HepG2 (cell line): ENCODE results near the gene NBPF20. TPM values are rescaled to one million over a fixed set of nuclear protein-coding genes. Genes with fewer than 3 reads are reported as not detected.
A peak's percentile ranks its signal among the peaks of the same experiment; 100 is the strongest.
"Not testable (repeated sequence)": the region's sequence is repeated elsewhere in the genome, so short reads cannot be mapped to it uniquely, and the experiment has no call there.

Source experiments
- ATAC-seq: fragments of 200-7000 bp; cut with Tn5 transposase; 3 replicates; pipeline ENCODE4 v1.9.1; 2020; ENCODE audit warnings: mild to moderate bottlenecking, moderate library complexity
- BruUV-seq: library from RNA; stranded (reverse); fragments of 400-500 nt; replicated peaks from 2 replicates; lab custom pipeline; 2021; lab: Mats Ljungman, UMichigan
- CTCF ChIA-PET: fragments of 300-600 bp; formaldehyde crosslinking; extraction: SDS; loops from one replicate; lab custom pipeline; 2021; ENCODE audit warnings: low total read pairs, inconsistent platforms, low intra/inter-chr PET ratio; lab: Yijun Ruan, JAX
- POLR2A ChIA-PET: fragments of 350-600 bp; sonication (Branson Sonifier 250); formaldehyde crosslinking; loops from one replicate; lab custom pipeline; 2020; ENCODE audit warnings: antibody characterized with exemption, inconsistent platforms; lab: Yijun Ruan, JAX
- DNase-seq: peaks from one replicate; pipeline ENCODE4 v3.0.0-alpha.2; 2015; ENCODE audit warnings: low spot score
- FAIRE-seq: peaks from 3 replicates; lab custom pipeline; 2011; peaks lifted over from hg19 to GRCh38; lab: Jason Lieb, UNC
- H2AFZ ChIP-seq: one replicate; pipeline ENCODE4 v1.6.1; 2011; ENCODE audit warnings: low read length, inconsistent platforms
- H3K27ac ChIP-seq: fragments of 300-600 bp; 3 replicates; pipeline ENCODE4 v1.8.0; 2011; ENCODE audit warnings: mixed run types, mild to moderate bottlenecking, mixed read lengths, low read length, inconsistent platforms; ENCODE audit not compliant: insufficient read depth; ENCODE audit errors: extremely low read length
- H3K27me3 ChIP-seq, 2 experiments: fragments of 200-600 bp in 1 of 2; 2 replicates in 1 of 2; 3 replicates in 1 of 2; pipeline versions ENCODE4 v1.6.0 to v1.8.0; 2011; ENCODE audit warnings: low read length in 2 of 2, mild to moderate bottlenecking in 2 of 2, moderate library complexity in 2 of 2, inconsistent platforms in 1 of 2; ENCODE audit not compliant: insufficient read depth in 2 of 2, control insufficient read depth in 1 of 2
- H3K36me3 ChIP-seq, 2 experiments: fragments of 200-600 bp in 1 of 2; replicated peaks in 1 of 2; 2 replicates in 1 of 2; 3 replicates in 1 of 2; pipeline versions ENCODE4 v1.5.1 to v1.8.0; 2011; ENCODE audit warnings: low read length in 2 of 2, inconsistent platforms in 1 of 2; ENCODE audit not compliant: insufficient read depth in 2 of 2, control insufficient read depth in 1 of 2
- H3K4me1 ChIP-seq: 2 replicates; pipeline ENCODE4 v1.5.1; 2012; ENCODE audit warnings: low read length, inconsistent platforms; ENCODE audit not compliant: insufficient read depth
- H3K4me2 ChIP-seq: 2 replicates; pipeline ENCODE4 v1.6.0; 2011; ENCODE audit warnings: low read depth, low read length, inconsistent platforms
- H3K4me3 ChIP-seq, 3 experiments: fragments of 200-600 bp in 1 of 3; sonication (generic), shearing (Covaris generic) in 1 of 3; replicated peaks in 1 of 3; 2 replicates each; pipeline ENCODE4 v1.5.1; 2011 to 2016; ENCODE audit warnings: low read length in 3 of 3, inconsistent platforms in 2 of 3, low read depth in 2 of 3, mild to moderate bottlenecking in 2 of 3, control low read depth in 1 of 3, mixed read lengths in 1 of 3; ENCODE audit not compliant: insufficient read depth in 1 of 3
- H3K79me2 ChIP-seq: one replicate; pipeline ENCODE4 v1.6.1; 2011; ENCODE audit warnings: low read length, inconsistent platforms; ENCODE audit not compliant: insufficient read depth
- H3K9ac ChIP-seq: 2 replicates; pipeline ENCODE4 v1.6.0; 2011; ENCODE audit warnings: mild to moderate bottlenecking, low read depth, low read length, inconsistent platforms; ENCODE audit not compliant: insufficient read depth
- H3K9me3 ChIP-seq: 2 replicates; pipeline ENCODE4 v1.5.1; 2012; ENCODE audit warnings: mild to moderate bottlenecking, low read length
- H4K20me1 ChIP-seq: 2 replicates; pipeline ENCODE4 v1.6.0; 2011; ENCODE audit warnings: inconsistent platforms, mild to moderate bottlenecking, low read length, moderate library complexity; ENCODE audit not compliant: insufficient read depth
- GFI1 ChIP-seq: sonication (generic); formaldehyde crosslinking; IDR thresholded peaks from 2 replicates; pipeline ENCODE4 v1.5.0; 2020; ENCODE audit warnings: missing genetic modification reagents, mild to moderate bottlenecking, borderline replicate concordance
- MTA1 ChIP-seq: sonication (generic); formaldehyde crosslinking; IDR thresholded peaks from 2 replicates; pipeline ENCODE4 v1.4.0; 2020; ENCODE audit warnings: missing genetic modification reagents, mild to moderate bottlenecking, borderline replicate concordance
- PHF21A ChIP-seq: sonication (generic); formaldehyde crosslinking; IDR thresholded peaks from 2 replicates; pipeline ENCODE4 v1.5.0; 2020; ENCODE audit warnings: mild to moderate bottlenecking, missing genetic modification reagents
- ZFP90 ChIP-seq: sonication (generic); formaldehyde crosslinking; IDR thresholded peaks from 2 replicates; pipeline ENCODE4 v1.8.0; 2022; ENCODE audit warnings: missing genetic modification reagents, mild to moderate bottlenecking, inconsistent platforms, borderline replicate concordance
- ZNF441 ChIP-seq: sonication (generic); formaldehyde crosslinking; IDR thresholded peaks from 2 replicates; pipeline ENCODE4 v1.7.0; 2021; ENCODE audit warnings: missing genetic modification reagents, borderline replicate concordance
- ZNF501 ChIP-seq: sonication (generic); formaldehyde crosslinking; IDR thresholded peaks from 2 replicates; pipeline ENCODE4 v1.5.1; 2020; ENCODE audit warnings: mild to moderate bottlenecking, moderate library complexity, missing genetic modification reagents
- ZNF607 ChIP-seq: sonication (generic); formaldehyde crosslinking; IDR thresholded peaks from 2 replicates; pipeline ENCODE4 v1.5.1; 2020; ENCODE audit warnings: missing genetic modification reagents, mild to moderate bottlenecking, borderline replicate concordance
- whole genome bisulfite sequencing: methylation state at CpG from one replicate; pipeline ENCODE4 v1.1.6; 2017; ENCODE audit warnings: low lambda C conversion rate; 5-methylcytosine and 5-hydroxymethylcytosine counted together
- in situ Hi-C: cut with HindIII; loops from 2 replicates; pipeline ENCODE4 v1.10.0; 2017; ENCODE audit warnings: low pct_unique_long_range_greater_than_20kb; ENCODE audit not compliant: extremely low pct_ligation_motif_present
- intact Hi-C: fragments of 100-400 bp; cut with micrococcal nuclease; formaldehyde crosslinking; loops from one replicate; pipeline ENCODE4 v1.10.0; 2022; ENCODE audit not compliant: unreplicated experiment
- polyA plus RNA-seq, 8 experiments: library from polyadenylated mRNA; depleted of rRNA in 3 of 8; stranded (reverse) in 7 of 8; unstranded in 1 of 8; fragments of >200 nt; fragmentation: Illumina TruSeq in 4 of 8; extraction: Trizol in 4 of 8; gene quantifications; 2 replicates each; pipeline versions ENCODE4 v1.2.1 to v1.2.3, GENCODE V29; 2011 to 2016; ENCODE audit warnings: low read depth in 4 of 8, missing spikeins in 1 of 8, mixed read lengths in 1 of 8; ENCODE audit not compliant: insufficient read depth in 1 of 8
- total RNA-seq, 5 experiments: library from RNA; depleted of rRNA; stranded (reverse); fragments of >200 nt; fragmentation: Illumina TruSeq; extraction: Trizol; gene quantifications; 2 replicates each; pipeline ENCODE4 v1.2.3, GENCODE V29; 2016; ENCODE audit warnings: low read depth in 1 of 5
- TF ChIP-seq, protein P1 (sequence below): sonication (generic); formaldehyde crosslinking; IDR thresholded peaks from 2 replicates; pipeline ENCODE4 v1.4.0; 2020; ENCODE audit warnings: mild to moderate bottlenecking, missing genetic modification reagents
- TF ChIP-seq, protein P2 (sequence below): sonication (generic); formaldehyde crosslinking; IDR thresholded peaks from 2 replicates; pipeline ENCODE4 v1.4.0; 2020; ENCODE audit warnings: missing genetic modification reagents
- TF ChIP-seq, protein P3 (sequence below): sonication (generic); formaldehyde crosslinking; IDR thresholded peaks from 2 replicates; pipeline ENCODE4 v1.4.0; 2020; ENCODE audit warnings: missing genetic modification reagents

The NBPF20 gene
- total and polyA plus RNA-seq, 2 of the 13 experiments (the other 11 are each of a cell fraction or from before 2014, with no cell fraction given): 3.0 to 3.1 TPM

DNA sequence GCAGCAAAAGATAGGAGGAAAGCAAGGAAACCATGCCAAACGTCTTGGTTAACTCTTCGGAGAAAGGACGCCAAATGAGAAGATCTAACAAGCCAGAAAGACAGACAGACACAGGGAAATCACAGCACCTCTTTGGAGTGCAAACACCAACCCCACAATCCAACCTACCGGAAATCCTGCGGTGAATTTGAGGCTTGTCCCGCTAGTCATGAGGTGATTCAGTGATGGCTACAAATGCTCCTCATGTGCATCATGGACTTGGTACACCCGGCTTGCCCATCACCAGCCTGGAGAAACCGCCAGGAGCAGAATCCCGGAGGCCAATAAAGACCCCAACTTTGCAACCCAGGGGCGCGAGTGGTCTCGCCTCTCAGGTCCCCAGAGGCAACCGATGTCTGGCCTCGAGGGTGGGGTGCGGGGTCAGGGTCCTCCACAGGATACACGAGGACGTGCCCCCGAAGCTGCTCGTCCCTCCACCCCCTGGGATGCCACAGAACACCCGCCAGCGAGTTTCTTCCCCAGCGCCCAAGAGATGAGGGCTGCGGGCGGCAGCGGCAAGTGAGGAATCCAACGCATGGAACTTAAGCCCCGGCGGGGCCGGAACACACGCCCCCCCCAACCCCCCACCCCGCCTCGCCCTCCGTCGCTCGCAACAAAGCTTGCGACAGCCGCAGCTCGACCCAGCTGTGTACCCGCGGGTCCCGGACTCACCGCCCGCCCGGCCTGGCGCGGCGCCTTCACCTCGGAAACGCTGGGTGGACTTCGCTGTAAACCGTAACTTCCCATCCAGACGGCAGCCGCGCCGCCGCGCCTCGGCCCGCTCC is 579 bp downstream of the NBPF20 start:
- TF ChIP-seq ZNF501 (CRISPR knock-in tag): 0 out of 2 replicates have a peak, but pooled peaks have one; percentile 9
- 0 out of 2 replicates have a peak, but pooled peaks have one; percentile 23 for TF ChIP-seq PHF21A
- TF ChIP-seq, protein P1, sequence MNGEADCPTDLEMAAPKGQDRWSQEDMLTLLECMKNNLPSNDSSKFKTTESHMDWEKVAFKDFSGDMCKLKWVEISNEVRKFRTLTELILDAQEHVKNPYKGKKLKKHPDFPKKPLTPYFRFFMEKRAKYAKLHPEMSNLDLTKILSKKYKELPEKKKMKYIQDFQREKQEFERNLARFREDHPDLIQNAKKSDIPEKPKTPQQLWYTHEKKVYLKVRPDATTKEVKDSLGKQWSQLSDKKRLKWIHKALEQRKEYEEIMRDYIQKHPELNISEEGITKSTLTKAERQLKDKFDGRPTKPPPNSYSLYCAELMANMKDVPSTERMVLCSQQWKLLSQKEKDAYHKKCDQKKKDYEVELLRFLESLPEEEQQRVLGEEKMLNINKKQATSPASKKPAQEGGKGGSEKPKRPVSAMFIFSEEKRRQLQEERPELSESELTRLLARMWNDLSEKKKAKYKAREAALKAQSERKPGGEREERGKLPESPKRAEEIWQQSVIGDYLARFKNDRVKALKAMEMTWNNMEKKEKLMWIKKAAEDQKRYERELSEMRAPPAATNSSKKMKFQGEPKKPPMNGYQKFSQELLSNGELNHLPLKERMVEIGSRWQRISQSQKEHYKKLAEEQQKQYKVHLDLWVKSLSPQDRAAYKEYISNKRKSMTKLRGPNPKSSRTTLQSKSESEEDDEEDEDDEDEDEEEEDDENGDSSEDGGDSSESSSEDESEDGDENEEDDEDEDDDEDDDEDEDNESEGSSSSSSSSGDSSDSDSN (CRISPR knock-in tag): peak; percentile 38; the same call in 1 of the 2 replicates
- TF ChIP-seq ZFP90: 0 out of 2 replicates have a peak, but pooled peaks have one; percentile 3
- TF ChIP-seq GFI1 (CRISPR knock-in tag): peak; percentile 82
- 0 out of 2 replicates have a peak, but pooled peaks have one; percentile 5 for TF ChIP-seq MTA1 (CRISPR knock-in tag)
- 0 out of 2 replicates have a peak, but pooled peaks have one; percentile 9 for TF ChIP-seq ZNF441 (CRISPR knock-in tag)
- TF ChIP-seq, protein P2, sequence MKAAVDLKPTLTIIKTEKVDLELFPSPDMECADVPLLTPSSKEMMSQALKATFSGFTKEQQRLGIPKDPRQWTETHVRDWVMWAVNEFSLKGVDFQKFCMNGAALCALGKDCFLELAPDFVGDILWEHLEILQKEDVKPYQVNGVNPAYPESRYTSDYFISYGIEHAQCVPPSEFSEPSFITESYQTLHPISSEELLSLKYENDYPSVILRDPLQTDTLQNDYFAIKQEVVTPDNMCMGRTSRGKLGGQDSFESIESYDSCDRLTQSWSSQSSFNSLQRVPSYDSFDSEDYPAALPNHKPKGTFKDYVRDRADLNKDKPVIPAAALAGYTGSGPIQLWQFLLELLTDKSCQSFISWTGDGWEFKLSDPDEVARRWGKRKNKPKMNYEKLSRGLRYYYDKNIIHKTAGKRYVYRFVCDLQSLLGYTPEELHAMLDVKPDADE (CRISPR knock-in tag): 0 out of 2 replicates have a peak, but pooled peaks have one; percentile 39
- TF ChIP-seq ZNF607 (CRISPR knock-in tag): 0 out of 2 replicates have a peak, but pooled peaks have one; percentile 1
- TF ChIP-seq, protein P3, sequence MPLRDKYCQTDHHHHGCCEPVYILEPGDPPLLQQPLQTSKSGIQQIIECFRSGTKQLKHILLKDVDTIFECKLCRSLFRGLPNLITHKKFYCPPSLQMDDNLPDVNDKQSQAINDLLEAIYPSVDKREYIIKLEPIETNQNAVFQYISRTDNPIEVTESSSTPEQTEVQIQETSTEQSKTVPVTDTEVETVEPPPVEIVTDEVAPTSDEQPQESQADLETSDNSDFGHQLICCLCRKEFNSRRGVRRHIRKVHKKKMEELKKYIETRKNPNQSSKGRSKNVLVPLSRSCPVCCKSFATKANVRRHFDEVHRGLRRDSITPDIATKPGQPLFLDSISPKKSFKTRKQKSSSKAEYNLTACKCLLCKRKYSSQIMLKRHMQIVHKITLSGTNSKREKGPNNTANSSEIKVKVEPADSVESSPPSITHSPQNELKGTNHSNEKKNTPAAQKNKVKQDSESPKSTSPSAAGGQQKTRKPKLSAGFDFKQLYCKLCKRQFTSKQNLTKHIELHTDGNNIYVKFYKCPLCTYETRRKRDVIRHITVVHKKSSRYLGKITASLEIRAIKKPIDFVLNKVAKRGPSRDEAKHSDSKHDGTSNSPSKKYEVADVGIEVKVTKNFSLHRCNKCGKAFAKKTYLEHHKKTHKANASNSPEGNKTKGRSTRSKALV: 0 out of 2 replicates have a peak, but pooled peaks have one; percentile 17
- FAIRE-seq, in situ Hi-C loops, intact Hi-C loops, H3K4me1 ChIP-seq, H3K79me2 ChIP-seq, DNase-seq, H3K9me3 ChIP-seq, H3K36me3 ChIP-seq, H3K27me3 ChIP-seq, CTCF ChIA-PET, H4K20me1 ChIP-seq, H3K27ac ChIP-seq, H2AFZ ChIP-seq: not testable (repeated sequence)
- H3K9ac ChIP-seq: peak overlapping the region; percentile 34; the same call in 1 of the 2 replicates
- POLR2A ChIA-PET: interaction anchor here (0.6 kb wide), 1 partner anchor 40 kb away, joined by 3 read pairs; no protein-coding TSS in a partner anchor
- ATAC-seq: peak; percentile 96
- BruUV-seq: TSS peak; percentile 44
- peak overlapping the region; percentile 48 to 76 (median 70); a peak in 5 of 6 replicates for H3K4me3 ChIP-seq
- 0% methylated on average over 3 of the region's 59 CpGs for WGBS
- H3K4me2 ChIP-seq: peak overlapping the region; percentile 84

DNA sequence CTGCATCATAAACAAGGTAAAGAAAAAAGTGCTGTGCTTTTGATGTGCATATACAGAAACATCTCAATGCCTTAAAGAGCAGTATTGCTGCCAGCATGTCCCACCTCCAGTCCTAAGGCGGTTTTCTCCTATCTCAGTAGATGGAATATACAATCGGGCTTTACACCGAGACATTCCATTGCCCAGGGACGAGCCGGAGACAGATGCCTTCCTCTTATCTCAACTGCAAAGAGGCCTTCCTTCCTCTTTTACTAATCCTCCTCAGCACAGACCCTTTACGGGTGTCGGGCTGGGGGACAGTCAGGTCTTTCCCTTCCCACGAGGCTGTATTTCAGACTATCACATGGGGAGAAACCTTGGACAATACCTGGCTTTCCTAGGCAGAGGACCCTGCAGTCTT is 10.3 kb downstream of the NBPF20 start:
- FAIRE-seq, DNase-seq, H2AFZ ChIP-seq, POLR2A ChIA-PET, H3K9ac ChIP-seq, H3K27me3 ChIP-seq, H3K4me3 ChIP-seq, H3K36me3 ChIP-seq, H3K4me2 ChIP-seq, H3K4me1 ChIP-seq, H3K79me2 ChIP-seq, BruUV-seq, H3K27ac ChIP-seq, H3K9me3 ChIP-seq, in situ Hi-C loops, ATAC-seq, CTCF ChIA-PET, intact Hi-C loops, H4K20me1 ChIP-seq: not testable (repeated sequence)
- WGBS: 96% methylated on average over 4 of the region's 8 CpGs
